Thymus (tissue), 11 donors: ENCODE data around the gene TYK2. TPM values are rescaled to one million over a fixed set of nuclear protein-coding genes. Genes with fewer than 3 reads are reported as not detected.
"Not testable (repeated sequence)": the region's sequence is repeated elsewhere in the genome, so short reads cannot be mapped to it uniquely, and the experiment has no call there.

Experiments used
- DNase-seq, 9 donors: peaks; one replicate each; pipeline ENCODE4 v3.0.0-alpha.2; 2013; ENCODE audit warnings: low spot score in 9 of 9, low read depth in 6 of 9, missing footprints in 1 of 9
- H3K27ac ChIP-seq, 2 donors: one replicate each; pipeline ENCODE4 v1.5.1; 2013; ENCODE audit warnings: control low read depth in 1 of 2, low read depth in 1 of 2, low read length in 1 of 2, mild to moderate bottlenecking in 1 of 2, moderate library complexity in 1 of 2
- H3K27me3 ChIP-seq, 2 donors: one replicate each; pipeline ENCODE4 v1.5.1; 2013; ENCODE audit warnings: low read length in 1 of 2; ENCODE audit not compliant: control insufficient read depth in 2 of 2, insufficient read depth in 1 of 2
- H3K36me3 ChIP-seq, 2 donors: one replicate each; pipeline ENCODE4 v1.5.1; 2013; ENCODE audit warnings: low read length in 1 of 2, mild to moderate bottlenecking in 1 of 2, moderate library complexity in 1 of 2; ENCODE audit not compliant: control insufficient read depth in 2 of 2, insufficient read depth in 2 of 2
- H3K4me1 ChIP-seq, 2 donors: one replicate each; pipeline ENCODE4 v1.5.1; 2013; ENCODE audit warnings: low read length in 2 of 2; ENCODE audit not compliant: control insufficient read depth in 2 of 2, insufficient read depth in 2 of 2
- H3K4me3 ChIP-seq, 2 donors: one replicate each; pipeline ENCODE4 v1.5.1; 2013; ENCODE audit warnings: low read length in 2 of 2, control low read depth in 1 of 2, mild to moderate bottlenecking in 1 of 2
- H3K9me3 ChIP-seq, 2 donors: one replicate each; pipeline ENCODE4 v1.5.1; 2013; ENCODE audit warnings: low read length in 1 of 2, mild to moderate bottlenecking in 1 of 2; ENCODE audit not compliant: control insufficient read depth in 2 of 2, insufficient read depth in 1 of 2
- WGBS: extraction: QIAGEN DNeasy Blood & Tissue Kit; methylation state at CpG from one replicate; pipeline ENCODE4 v1.1.7; 2013; 5-methylcytosine and 5-hydroxymethylcytosine counted together
- polyA plus RNA-seq: library from polyadenylated mRNA; stranded (reverse); fragments of 200-250 nt; gene quantifications from one replicate; pipeline ENCODE4 v1.2.3, GENCODE V29; 2013
- total RNA-seq: library from RNA; stranded (reverse); fragments of 120-200 nt; gene quantifications from one replicate; pipeline ENCODE4 v1.2.4, GENCODE V29; 2013
- donor health status: healthy.

The TYK2 gene
- total and polyA plus RNA-seq, 2 donors = 117 to 291 TPM

GRCh38 chr19:10412257-10412977, 32.0 kb upstream of the TYK2 start:
- Histone ChIP-seq H3K27me3 (peaks cover 8 to 19% of the 10 kb centered on the region in 2 donors), H3K9me3 (peaks cover 0 to 17% of the 10 kb centered on the region in 2 donors), H3K27ac (peak overlapping the region; percentile 91 to 93), H3K4me1 (peaks cover 32 to 75% of the 10 kb centered on the region in 2 donors), H3K36me3 (no peaks in the 10 kb centered on the region), H3K4me3 (peak overlapping the region in 1 of 2 donors; percentile 12)
- 78% methylated on average over 13 of the region's 13 CpGs for WGBS
- DNase-seq = peak in 7 of 9 donors; percentile 48 to 91 (median 74)

- H3K4me3 ChIP-seq, H3K36me3 ChIP-seq, DNase-seq, H3K9me3 ChIP-seq, H3K27me3 ChIP-seq: not testable (repeated sequence)
- Histone ChIP-seq H3K27ac (peak overlapping the region; percentile 24 to 42), H3K4me1 (peaks cover 29 to 63% of the 10 kb centered on the region in 2 donors)
- 92% methylated on average over 5 of the region's 5 CpGs for WGBS
Measured at GRCh38 chr19:10411224-10411623, 30.9 kb upstream of the TYK2 start.

GRCh38 chr19:10408511-10409283, 28.3 kb upstream of the TYK2 start:
- H3K4me1 ChIP-seq = peaks cover 27 to 75% of the 10 kb centered on the region in 2 donors
- no peaks in the 10 kb centered on the region for H3K36me3 ChIP-seq
- no peak overlapping the region for H3K4me3 ChIP-seq
- DNase-seq = peak in 2 of 9 donors; percentile 50 to 74
- H3K27ac ChIP-seq = peak overlapping the region; percentile 46 to 58
- H3K27me3 ChIP-seq = peaks cover 0 to 27% of the 10 kb centered on the region in 2 donors
- no peaks in the 10 kb centered on the region for H3K9me3 ChIP-seq
- WGBS = 55% methylated on average over 18 of the region's 18 CpGs

GRCh38 chr19:10407096-10407495, 26.7 kb upstream of the TYK2 start:
- Histone ChIP-seq H3K9me3 (no peaks in the 10 kb centered on the region), H3K36me3 (no peaks in the 10 kb centered on the region), H3K4me1 (peaks cover 30 to 71% of the 10 kb centered on the region in 2 donors), H3K27me3 (peaks cover 0 to 27% of the 10 kb centered on the region in 2 donors), H3K4me3 (no peak overlapping the region), H3K27ac (no peak overlapping the region)
- no peak for DNase-seq

- 95% methylated on average over 6 of the region's 6 CpGs for WGBS
- H3K36me3 ChIP-seq = no peaks in the 10 kb centered on the region
- H3K4me1 ChIP-seq = peaks cover 29 to 71% of the 10 kb centered on the region in 2 donors
Measured at GRCh38 chr19:10406191-10406590, 25.8 kb upstream of the TYK2 start.

GRCh38 chr19:10404888-10405820, 24.8 kb upstream of the TYK2 start:
- peak in 1 of 9 donors; percentile 55 for DNase-seq
- Histone ChIP-seq H3K27ac (no peak overlapping the region), H3K36me3 (no peaks in the 10 kb centered on the region), H3K4me3 (peak overlapping the region; percentile 84 to 97), H3K4me1 (peaks cover 29 to 69% of the 10 kb centered on the region in 2 donors), H3K9me3 (no peaks in the 10 kb centered on the region), H3K27me3 (peaks cover 0 to 27% of the 10 kb centered on the region in 2 donors)
- 6% methylated on average over 43 of the region's 43 CpGs for WGBS

More at GRCh38 chr19:10406191-10406590, 25.8 kb upstream of the TYK2 start:
- Histone ChIP-seq H3K27ac (no peak overlapping the region), H3K9me3 (no peaks in the 10 kb centered on the region), H3K27me3 (peaks cover 0 to 27% of the 10 kb centered on the region in 2 donors), H3K4me3 (no peak overlapping the region)
- DNase-seq = no peak

GRCh38 chr19:10403137-10404021, 23.0 kb upstream of the TYK2 start, which contains the start of gene CDC37:
Gene CDC37 (minus strand): TSS chr19:10403542. CDS start chr19:10403479, 63 bp downstream.
- WGBS = under 1% methylated on average over 69 of the region's 69 CpGs
- peak; percentile 89 to 98 (median 96) for DNase-seq
- H3K27ac ChIP-seq = peak within 1 kb of the TSS; percentile 66 to 70
- peaks cover 0 to 27% of the 10 kb centered on the region in 2 donors for H3K27me3 ChIP-seq
- H3K4me3 ChIP-seq = peak within 1 kb of the TSS; percentile 84 to 97
- H3K9me3 ChIP-seq = no peaks in the 10 kb centered on the region
- H3K4me1 ChIP-seq = peaks cover 23 to 52% of the 10 kb centered on the region in 2 donors
- peaks cover 5% of the 10 kb centered on the region in 2 donors for H3K36me3 ChIP-seq
